Liver (tissue), 9 donors: ENCODE data around the gene MYO18A. TPM values are rescaled to one million over a fixed set of nuclear protein-coding genes. Genes with fewer than 3 reads are reported as not detected.
A peak's percentile ranks its signal among the peaks of the same experiment; 100 is the strongest.
"Not testable (repeated sequence)": the region's sequence is repeated elsewhere in the genome, so short reads cannot be mapped to it uniquely, and the experiment has no call there.

Source experiments
- DNase-seq: peaks from one replicate; pipeline ENCODE4 v3.0.0-alpha.2; 2017; ENCODE audit warnings: low spot score
- H3K27ac ChIP-seq, 2 donors: one replicate each; pipeline ENCODE4 v1.7.0; 2013; ENCODE audit warnings: inconsistent platforms in 2 of 2, low read length in 2 of 2, control low read depth in 1 of 2, low read depth in 1 of 2, mild to moderate bottlenecking in 1 of 2
- H3K27me3 ChIP-seq, 4 donors: one replicate each; pipeline versions ENCODE4 v1.6.1 to v1.7.0; 2013; ENCODE audit warnings: low read length in 3 of 4, inconsistent platforms in 1 of 4, mild to moderate bottlenecking in 1 of 4, moderate library complexity in 1 of 4; ENCODE audit not compliant: control insufficient read depth in 4 of 4, insufficient read depth in 4 of 4
- H3K36me3 ChIP-seq, 4 donors: one replicate each; pipeline versions ENCODE4 v1.6.1 to v1.7.0; 2013; ENCODE audit warnings: low read length in 3 of 4, mild to moderate bottlenecking in 3 of 4, low read depth in 1 of 4, moderate library complexity in 1 of 4; ENCODE audit not compliant: control insufficient read depth in 4 of 4, insufficient read depth in 3 of 4
- H3K4me1 ChIP-seq, 4 donors: one replicate each; pipeline versions ENCODE4 v1.6.1 to v1.7.0; 2013; ENCODE audit warnings: low read length in 3 of 4, mild to moderate bottlenecking in 3 of 4, moderate library complexity in 1 of 4; ENCODE audit not compliant: control insufficient read depth in 4 of 4, insufficient read depth in 4 of 4
- H3K4me3 ChIP-seq, 3 donors: one replicate each; pipeline versions ENCODE4 v1.6.1 to v1.7.0; 2013; ENCODE audit warnings: low read length in 3 of 3, control low read depth in 1 of 3, low read depth in 1 of 3, mild to moderate bottlenecking in 1 of 3
- H3K9ac ChIP-seq, 2 donors: one replicate each; pipeline ENCODE4 v1.7.0; 2013; ENCODE audit warnings: low read length in 2 of 2, mild to moderate bottlenecking in 2 of 2, moderate library complexity in 2 of 2, control low read depth in 1 of 2, low read depth in 1 of 2
- H3K9me3 ChIP-seq, 4 donors: one replicate each; pipeline versions ENCODE4 v1.6.1 to v1.7.0; 2013; ENCODE audit warnings: low read length in 3 of 4; ENCODE audit not compliant: control insufficient read depth in 4 of 4
- EGR1 ChIP-seq, 2 donors: IDR thresholded peaks; 2 replicates each; pipeline ENCODE4 v1.6.1; 2016 to 2018; ENCODE audit warnings: antibody characterized with exemption in 2 of 2, low read depth in 2 of 2
- FOXA1 ChIP-seq: IDR thresholded peaks from 2 replicates; pipeline ENCODE4 v1.6.1; 2016; ENCODE audit warnings: antibody characterized with exemption
- FOXA2 ChIP-seq: IDR thresholded peaks from 2 replicates; pipeline ENCODE4 v1.6.1; 2016; ENCODE audit warnings: antibody characterized with exemption
- GABPA ChIP-seq, 2 donors: IDR thresholded peaks in 1 of 2; conservative IDR thresholded peaks in 1 of 2; 2 replicates each; pipeline ENCODE4 v1.6.1; 2016; ENCODE audit warnings: antibody characterized with exemption in 2 of 2, mild to moderate bottlenecking in 1 of 2, moderate library complexity in 1 of 2
- HNF4A ChIP-seq, 2 donors: conservative IDR thresholded peaks; 2 replicates each; pipeline ENCODE4 v1.6.1; 2016; ENCODE audit warnings: antibody characterized with exemption in 2 of 2, mild to moderate bottlenecking in 2 of 2
- HNF4G ChIP-seq: IDR thresholded peaks from 2 replicates; pipeline ENCODE4 v1.6.1; 2016; ENCODE audit warnings: antibody characterized with exemption
- JUND ChIP-seq, 2 donors: IDR thresholded peaks; 2 replicates each; pipeline ENCODE4 v1.6.1; 2016; ENCODE audit warnings: antibody characterized with exemption in 2 of 2
- NR2F2 ChIP-seq: IDR thresholded peaks from 2 replicates; pipeline ENCODE4 v1.6.1; 2016; ENCODE audit warnings: antibody characterized with exemption
- RAD21 ChIP-seq, 2 donors: IDR thresholded peaks; 2 replicates each; pipeline ENCODE4 v1.6.1; 2016; ENCODE audit warnings: antibody characterized with exemption in 2 of 2, mild to moderate bottlenecking in 2 of 2
- RXRA ChIP-seq, 2 donors: IDR thresholded peaks; 2 replicates each; pipeline ENCODE4 v1.6.1; 2017 to 2018; ENCODE audit warnings: antibody characterized with exemption in 2 of 2, mild to moderate bottlenecking in 1 of 2
- TAF1 ChIP-seq: conservative IDR thresholded peaks from 2 replicates; pipeline ENCODE4 v1.6.1; 2016; ENCODE audit warnings: antibody characterized with exemption, mild to moderate bottlenecking
- WGBS: extraction: QIAGEN DNeasy Blood & Tissue Kit; methylation state at CpG from one replicate; pipeline ENCODE4 v1.1.7; 2013; 5-methylcytosine and 5-hydroxymethylcytosine counted together
- polyA plus RNA-seq, 2 donors: library from polyadenylated mRNA; stranded (reverse) in 1 of 2; unstranded in 1 of 2; fragments of 200-250 nt in 1 of 2; fragments of >200 nt in 1 of 2; fragmentation: Nextera tagmentation in 1 of 2; extraction: Ambion mirVana in 1 of 2; gene quantifications; one replicate each; pipeline versions ENCODE4 v1.2.1 to v1.2.3, GENCODE V29; 2013 to 2015
- total RNA-seq, 2 donors: library from RNA; depleted of rRNA; stranded (reverse); fragments of >200 nt; gene quantifications; one replicate each; pipeline ENCODE4 v1.2.3, GENCODE V29; 2014
- TF ChIP-seq, protein P1 (sequence below): IDR thresholded peaks from 2 replicates; pipeline ENCODE4 v1.6.1; 2016; ENCODE audit warnings: antibody characterized with exemption
- TF ChIP-seq, protein P2 (sequence below): IDR thresholded peaks from 2 replicates; pipeline ENCODE4 v1.6.1; 2016; ENCODE audit warnings: antibody characterized with exemption
- TF ChIP-seq, protein P3 (sequence below): fragments of 150-350 bp; IDR thresholded peaks from 2 replicates; pipeline ENCODE4 v1.5.1; 2017; ENCODE audit warnings: improper control_type of control experiment, low read depth, low read length; ENCODE audit not compliant: missing input control
- TF ChIP-seq, protein P4 (sequence below): IDR thresholded peaks from 2 replicates; pipeline ENCODE4 v1.6.1; 2016; ENCODE audit warnings: antibody characterized with exemption
- donor health status: healthy.
- donor health status: healthy.
- donor health status: healthy.
- donor health status: healthy.
- donor health status: healthy.

The MYO18A gene
- total and polyA plus RNA-seq, 4 donors: 26.3 to 81.6 (median 37.3) TPM

DNA sequence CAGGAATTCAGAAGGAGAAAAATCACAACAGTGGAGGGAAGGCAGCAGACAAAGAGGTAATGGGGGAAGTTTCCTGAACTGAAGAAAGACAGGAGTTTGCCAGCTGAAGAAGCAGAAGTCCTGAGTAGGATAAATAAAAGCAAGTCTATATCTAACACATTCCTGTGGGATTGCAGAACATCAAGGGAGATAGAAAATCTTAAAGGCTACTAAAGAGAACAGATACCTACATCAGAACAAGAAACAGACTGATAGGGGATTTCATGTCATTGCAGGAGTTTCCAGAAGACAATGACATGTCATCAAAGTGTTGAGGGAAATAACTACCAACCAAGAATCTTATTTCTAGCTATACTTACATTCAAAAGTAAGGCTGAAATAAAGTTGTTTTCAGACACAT lies 45.2 kb upstream of the MYO18A start:
- H3K27me3 ChIP-seq: no peaks in the 10 kb centered on the region
- DNase-seq: no peak
- H3K36me3 ChIP-seq: no peaks in the 10 kb centered on the region
- no peaks in the 10 kb centered on the region for H3K9me3 ChIP-seq
- TF ChIP-seq HNF4A (conservative IDR thresholded peaks at IDR 0.05) (no peak), EGR1 (IDR thresholded peaks at IDR 0.05; ENCODE audit: low read depth in 2 of 2) (no peak), FOXA2 (no peak), RXRA (IDR thresholded peaks at IDR 0.05) (no peak), FOXA1 (no peak), HNF4G (no peak)
- TF ChIP-seq, protein P1, sequence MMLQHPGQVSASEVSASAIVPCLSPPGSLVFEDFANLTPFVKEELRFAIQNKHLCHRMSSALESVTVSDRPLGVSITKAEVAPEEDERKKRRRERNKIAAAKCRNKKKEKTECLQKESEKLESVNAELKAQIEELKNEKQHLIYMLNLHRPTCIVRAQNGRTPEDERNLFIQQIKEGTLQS: no peak
- TF ChIP-seq, protein P2, sequence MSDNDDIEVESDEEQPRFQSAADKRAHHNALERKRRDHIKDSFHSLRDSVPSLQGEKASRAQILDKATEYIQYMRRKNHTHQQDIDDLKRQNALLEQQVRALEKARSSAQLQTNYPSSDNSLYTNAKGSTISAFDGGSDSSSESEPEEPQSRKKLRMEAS: no peak
- no peak overlapping the region for H3K27ac ChIP-seq
- no peaks in the 10 kb centered on the region for H3K4me1 ChIP-seq
- no peak overlapping the region for H3K4me3 ChIP-seq
- H3K9ac ChIP-seq: no peak overlapping the region

DNA sequence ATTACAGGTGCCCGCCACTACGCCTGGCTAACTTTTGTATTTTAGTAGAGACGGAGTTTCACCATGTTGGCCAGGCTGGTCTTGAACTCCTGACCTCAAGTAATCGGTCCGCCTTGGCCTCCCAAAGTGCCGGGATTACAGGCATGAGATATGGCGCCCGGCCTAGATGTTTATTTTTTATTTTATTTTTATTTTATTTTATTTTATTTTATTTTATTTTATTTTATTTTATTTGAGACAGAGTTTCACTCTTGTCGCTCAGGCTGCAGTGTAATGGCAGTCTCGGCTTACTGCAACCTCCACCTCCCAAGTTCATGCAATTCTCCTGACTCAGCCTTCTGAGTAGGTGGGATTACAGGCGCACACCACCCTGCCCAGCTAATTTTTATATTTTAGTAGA lies 41.1 kb upstream of the MYO18A start:
- 95% methylated on average over 11 of the region's 11 CpGs for WGBS
- H3K9me3 ChIP-seq: not testable (repeated sequence)

DNA sequence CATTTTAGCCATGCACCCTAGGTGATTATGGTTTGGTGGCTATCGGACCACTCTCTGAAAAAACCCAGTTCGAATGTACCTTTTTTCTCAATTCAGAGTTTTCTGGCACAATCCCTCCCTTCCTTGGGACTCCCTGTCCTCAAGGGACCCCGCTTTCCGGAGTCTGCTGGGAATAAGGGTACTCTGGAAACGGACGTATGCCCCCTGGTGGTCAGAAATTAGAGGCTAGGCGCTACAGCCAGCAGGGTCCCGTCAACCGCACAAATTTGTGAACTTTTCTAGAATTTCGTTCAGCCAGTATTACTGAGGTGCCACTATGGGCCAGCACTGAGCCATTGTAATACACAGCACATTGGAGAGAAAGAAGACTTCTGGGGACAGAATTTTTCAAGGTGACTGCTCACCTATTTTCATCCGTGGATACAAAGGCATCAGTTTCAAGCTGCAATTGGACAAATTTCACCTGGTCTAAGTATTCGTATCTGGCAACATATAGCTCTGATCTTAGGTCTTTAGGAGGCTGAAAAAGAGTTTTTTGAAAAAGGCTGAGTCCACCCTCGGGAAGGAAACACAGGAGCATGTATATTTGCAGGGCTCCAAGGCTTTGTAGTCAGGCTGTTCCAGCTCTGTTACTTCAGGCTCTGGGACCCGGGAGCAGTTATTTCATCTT lies 39.3 kb upstream of the MYO18A start:
- H3K27ac ChIP-seq: no peak overlapping the region
- peak; percentile 82 for DNase-seq
- H3K9ac ChIP-seq: peak overlapping the region in 1 of 2 donors; percentile 14
- 14% methylated on average over 14 of the region's 14 CpGs for WGBS
- no peaks in the 10 kb centered on the region for H3K36me3 ChIP-seq
- peaks cover 0 to 8% (median 7%) of the 10 kb centered on the region in 4 donors for H3K4me1 ChIP-seq
- no peaks in the 10 kb centered on the region for H3K27me3 ChIP-seq
- no peak for TF ChIP-seq TAF1
- peak; percentile 70 to 90 for TF ChIP-seq RXRA (IDR thresholded peaks at IDR 0.05)
- peak in 1 of 2 donors; percentile 34 for TF ChIP-seq HNF4A (conservative IDR thresholded peaks at IDR 0.05)
- TF ChIP-seq NR2F2: peak; percentile 27
- no peak for TF ChIP-seq GABPA (IDR thresholded peaks at IDR 0.05 in 1 of 2, conservative IDR thresholded peaks at IDR 0.05 in 1 of 2)
- peak in 1 of 2 donors; percentile 6 for TF ChIP-seq JUND (IDR thresholded peaks at IDR 0.05)
- TF ChIP-seq RAD21 (IDR thresholded peaks at IDR 0.05): peak; percentile 91 to 95
- TF ChIP-seq, protein P3, sequence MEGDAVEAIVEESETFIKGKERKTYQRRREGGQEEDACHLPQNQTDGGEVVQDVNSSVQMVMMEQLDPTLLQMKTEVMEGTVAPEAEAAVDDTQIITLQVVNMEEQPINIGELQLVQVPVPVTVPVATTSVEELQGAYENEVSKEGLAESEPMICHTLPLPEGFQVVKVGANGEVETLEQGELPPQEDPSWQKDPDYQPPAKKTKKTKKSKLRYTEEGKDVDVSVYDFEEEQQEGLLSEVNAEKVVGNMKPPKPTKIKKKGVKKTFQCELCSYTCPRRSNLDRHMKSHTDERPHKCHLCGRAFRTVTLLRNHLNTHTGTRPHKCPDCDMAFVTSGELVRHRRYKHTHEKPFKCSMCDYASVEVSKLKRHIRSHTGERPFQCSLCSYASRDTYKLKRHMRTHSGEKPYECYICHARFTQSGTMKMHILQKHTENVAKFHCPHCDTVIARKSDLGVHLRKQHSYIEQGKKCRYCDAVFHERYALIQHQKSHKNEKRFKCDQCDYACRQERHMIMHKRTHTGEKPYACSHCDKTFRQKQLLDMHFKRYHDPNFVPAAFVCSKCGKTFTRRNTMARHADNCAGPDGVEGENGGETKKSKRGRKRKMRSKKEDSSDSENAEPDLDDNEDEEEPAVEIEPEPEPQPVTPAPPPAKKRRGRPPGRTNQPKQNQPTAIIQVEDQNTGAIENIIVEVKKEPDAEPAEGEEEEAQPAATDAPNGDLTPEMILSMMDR: peak; percentile 95
- TF ChIP-seq, protein P4, sequence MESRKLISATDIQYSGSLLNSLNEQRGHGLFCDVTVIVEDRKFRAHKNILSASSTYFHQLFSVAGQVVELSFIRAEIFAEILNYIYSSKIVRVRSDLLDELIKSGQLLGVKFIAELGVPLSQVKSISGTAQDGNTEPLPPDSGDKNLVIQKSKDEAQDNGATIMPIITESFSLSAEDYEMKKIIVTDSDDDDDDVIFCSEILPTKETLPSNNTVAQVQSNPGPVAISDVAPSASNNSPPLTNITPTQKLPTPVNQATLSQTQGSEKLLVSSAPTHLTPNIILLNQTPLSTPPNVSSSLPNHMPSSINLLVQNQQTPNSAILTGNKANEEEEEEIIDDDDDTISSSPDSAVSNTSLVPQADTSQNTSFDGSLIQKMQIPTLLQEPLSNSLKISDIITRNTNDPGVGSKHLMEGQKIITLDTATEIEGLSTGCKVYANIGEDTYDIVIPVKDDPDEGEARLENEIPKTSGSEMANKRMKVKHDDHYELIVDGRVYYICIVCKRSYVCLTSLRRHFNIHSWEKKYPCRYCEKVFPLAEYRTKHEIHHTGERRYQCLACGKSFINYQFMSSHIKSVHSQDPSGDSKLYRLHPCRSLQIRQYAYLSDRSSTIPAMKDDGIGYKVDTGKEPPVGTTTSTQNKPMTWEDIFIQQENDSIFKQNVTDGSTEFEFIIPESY: no peak
- H3K9me3 ChIP-seq: no peaks in the 10 kb centered on the region
- no peak overlapping the region for H3K4me3 ChIP-seq

More for the DNA sequence above, 41.1 kb upstream of the MYO18A start:
- H3K27ac ChIP-seq, H3K4me1 ChIP-seq, DNase-seq, H3K9ac ChIP-seq, H3K27me3 ChIP-seq, H3K36me3 ChIP-seq, H3K4me3 ChIP-seq: not testable (repeated sequence)
